Activated naive CD4-positive, alpha-beta T cell treated with anti-CD3 and anti-CD28 coated beads for 36 hours (primary cell): ENCODE results near the gene LRFN2. TPM values are rescaled to one million over a fixed set of nuclear protein-coding genes. Genes with fewer than 3 reads are reported as not detected.

Experiments
- CTCF ChIA-PET: fragments of 350-600 bp; sonication (Branson Sonifier 250); formaldehyde crosslinking; loops from one replicate; lab custom pipeline; 2021; ENCODE audit warnings: antibody characterized with exemption; lab: Charles Lee
- DNase-seq: peaks from one replicate; pipeline ENCODE4 v3.0.0-alpha.2; 2020
- H3K27ac Mint-ChIP-seq: one replicate; pipeline ENCODE4 v1.8.0; 2021; ENCODE audit warnings: mild to moderate bottlenecking, mixed read lengths
- H3K27me3 Mint-ChIP-seq: one replicate; pipeline ENCODE4 v1.8.0; 2021; ENCODE audit warnings: low read depth, mixed read lengths
- H3K36me3 Mint-ChIP-seq: one replicate; pipeline ENCODE4 v1.8.0; 2021; ENCODE audit warnings: low read depth, mixed read lengths
- H3K4me1 Mint-ChIP-seq: one replicate; pipeline ENCODE4 v1.8.0; 2021; ENCODE audit warnings: low read depth, mixed read lengths
- H3K4me3 Mint-ChIP-seq: one replicate; pipeline ENCODE4 v1.8.0; 2021; ENCODE audit warnings: mild to moderate bottlenecking, moderate library complexity, mixed read lengths
- H3K9me3 Mint-ChIP-seq: one replicate; pipeline ENCODE4 v1.8.0; 2021; ENCODE audit warnings: mixed read lengths
- intact Hi-C: fragments of 100-400 bp; cut with micrococcal nuclease; formaldehyde crosslinking; loops from one replicate; pipeline ENCODE4 v1.15.1; 2023
- total RNA-seq, 2 experiments: library from RNA; stranded (reverse); gene quantifications; one replicate each; pipeline ENCODE4 v1.2.3, GENCODE V29; 2021

The LRFN2 gene
- total RNA-seq, 2 experiments from 2014 or later: not detected

DNA sequence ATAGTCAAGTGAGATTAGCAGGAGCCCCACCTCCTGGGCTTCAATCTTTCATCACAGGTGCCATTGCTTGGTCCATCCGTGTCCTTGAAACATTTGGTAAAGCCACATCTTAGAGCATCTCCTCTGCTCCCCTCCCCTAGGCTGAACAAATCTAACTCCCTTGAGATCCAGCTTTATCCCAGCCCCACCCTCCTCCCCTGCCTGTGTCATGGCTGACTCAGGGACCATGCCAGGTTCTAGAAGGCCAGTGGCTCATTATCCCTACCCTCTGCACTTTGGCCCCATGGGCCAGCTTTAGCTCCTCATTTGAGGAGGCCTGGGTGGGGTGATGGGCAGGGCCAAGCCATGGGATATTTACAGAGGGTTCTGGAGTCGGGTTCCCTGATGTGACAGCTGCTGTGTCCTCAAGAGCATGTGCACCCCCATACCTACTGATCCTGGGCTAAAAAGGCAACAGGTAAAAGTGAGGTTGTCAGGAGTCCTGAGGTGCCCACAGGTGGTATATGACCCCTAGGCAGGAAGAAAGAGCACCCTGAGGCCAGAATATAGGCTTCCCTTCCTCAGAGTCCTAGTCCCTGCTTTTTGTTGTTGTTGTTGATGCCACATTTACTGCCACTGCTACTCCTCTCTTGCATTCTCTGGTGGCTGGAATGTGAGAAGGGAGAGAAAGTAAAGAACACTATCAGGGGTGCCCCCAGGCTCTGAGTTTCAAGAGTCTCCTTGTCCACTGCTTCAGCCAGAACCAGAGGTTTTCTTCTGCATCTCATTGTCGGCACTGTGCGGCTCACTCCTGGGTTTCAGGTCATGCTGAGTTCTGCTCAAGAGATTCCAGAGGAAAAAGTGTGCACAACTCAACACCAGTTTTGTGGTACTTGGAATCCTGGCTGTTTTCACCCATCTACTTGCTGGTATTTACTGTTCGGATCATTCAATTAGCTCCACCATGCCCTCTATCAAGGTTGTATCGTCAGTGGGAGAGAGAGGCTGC is 228.4 kb downstream of the LRFN2 start:
- intact Hi-C loops: no loop called here
- Mint-ChIP-seq H3K4me1 (no peaks in the 10 kb centered on the region), H3K9me3 (no peaks in the 10 kb centered on the region), H3K27ac (no peak overlapping the region), H3K27me3 (peaks cover 15% of the 10 kb centered on the region), H3K36me3 (no peaks in the 10 kb centered on the region), H3K4me3 (no peak overlapping the region)
- DNase-seq: no peak
- CTCF ChIA-PET: no interaction called here

DNA sequence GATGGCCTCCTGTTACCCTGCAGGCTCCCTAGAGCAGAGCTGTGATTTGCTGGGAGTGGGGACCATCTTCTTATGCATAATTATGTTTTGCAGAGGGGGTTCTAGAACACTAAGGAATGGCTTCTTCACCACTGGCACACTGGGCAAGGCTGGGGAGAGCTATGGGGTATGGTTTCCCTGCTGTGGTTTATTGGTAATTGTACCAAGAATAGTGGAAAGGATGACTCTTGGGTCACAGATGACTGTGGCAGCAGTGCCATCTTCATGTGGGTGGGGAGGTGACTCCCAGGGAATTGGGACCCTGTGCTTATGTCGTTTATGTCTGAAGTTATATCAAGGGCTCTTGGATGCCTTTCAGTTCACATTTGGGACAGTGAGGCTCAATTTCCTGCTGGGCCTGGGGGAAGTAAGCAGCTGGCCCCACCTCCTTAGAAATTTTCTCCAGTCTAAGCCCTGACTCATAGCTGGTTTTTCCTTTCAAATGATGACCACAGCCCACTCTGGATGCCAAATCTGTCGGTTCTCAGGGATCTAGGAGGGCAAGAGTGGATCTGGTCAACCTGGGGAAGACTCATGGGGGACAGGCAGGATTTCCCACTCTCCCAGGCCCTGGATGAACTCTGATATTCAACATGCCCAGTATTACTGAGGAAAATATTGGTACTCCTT is 230.8 kb downstream of the LRFN2 start:
- no peaks in the 10 kb centered on the region for H3K9me3 Mint-ChIP-seq
- CTCF ChIA-PET: interaction anchor here (1.5 kb wide), 1 partner anchor 30 kb away, joined by 3 read pairs; no protein-coding TSS in a partner anchor
- H3K36me3 Mint-ChIP-seq: no peaks in the 10 kb centered on the region
- no peak overlapping the region for H3K4me3 Mint-ChIP-seq
- no peaks in the 10 kb centered on the region for H3K4me1 Mint-ChIP-seq
- H3K27ac Mint-ChIP-seq: no peak overlapping the region
- intact Hi-C loops: no loop called here
- peak; percentile 10 for DNase-seq
- peaks cover 13% of the 10 kb centered on the region for H3K27me3 Mint-ChIP-seq

DNA sequence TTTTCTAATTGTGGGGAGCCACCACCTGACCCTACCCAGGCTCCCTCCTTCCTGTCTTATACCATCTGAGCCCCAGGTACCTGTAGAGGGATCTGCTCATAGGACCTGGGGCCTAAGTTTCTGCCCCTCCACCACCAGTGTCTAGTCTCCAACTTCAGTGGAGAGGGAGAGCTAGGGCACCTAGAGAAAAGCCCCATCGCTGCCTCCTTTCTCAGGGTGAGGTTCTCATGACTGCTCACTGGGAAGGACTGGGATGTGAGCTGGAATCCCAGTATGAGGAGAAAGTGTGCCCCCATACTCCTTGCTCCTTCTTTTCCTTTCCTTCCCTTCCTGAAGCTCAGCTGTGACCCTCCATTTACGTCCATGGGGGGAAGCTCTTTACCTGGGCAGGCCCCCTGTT is 231.6 kb downstream of the LRFN2 start:
- intact Hi-C loops: no loop called here
- CTCF ChIA-PET: no interaction called here
- Mint-ChIP-seq H3K27ac (no peak overlapping the region), H3K9me3 (no peaks in the 10 kb centered on the region), H3K4me3 (no peak overlapping the region), H3K27me3 (peaks cover 8% of the 10 kb centered on the region), H3K36me3 (no peaks in the 10 kb centered on the region), H3K4me1 (no peaks in the 10 kb centered on the region)
- no peak for DNase-seq

DNA sequence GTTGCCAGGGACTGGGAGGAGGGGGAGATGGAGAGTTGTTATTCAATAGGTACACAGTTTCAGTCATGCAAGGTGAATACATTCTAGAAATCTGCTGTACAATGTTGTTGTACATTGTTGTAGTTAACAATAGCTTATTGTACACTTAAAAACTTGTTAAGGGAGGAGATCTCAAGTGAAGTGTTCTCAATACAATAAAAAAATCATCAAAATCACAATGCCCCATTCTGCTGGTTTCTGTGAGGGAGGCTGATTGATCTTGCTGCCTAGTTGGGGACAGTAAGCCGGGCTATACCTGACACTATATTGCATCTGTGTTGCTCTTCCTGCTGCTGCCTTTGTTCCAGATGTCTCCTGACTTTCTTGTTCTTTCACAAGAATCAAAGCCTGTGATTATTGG is 232.1 kb downstream of the LRFN2 start:
- Mint-ChIP-seq H3K27me3 (peaks cover 6% of the 10 kb centered on the region), H3K36me3 (no peaks in the 10 kb centered on the region), H3K4me1 (no peaks in the 10 kb centered on the region), H3K27ac (no peak overlapping the region), H3K4me3 (no peak overlapping the region), H3K9me3 (no peaks in the 10 kb centered on the region)
- DNase-seq: no peak
- CTCF ChIA-PET: no interaction called here
- intact Hi-C loops: no loop called here

DNA sequence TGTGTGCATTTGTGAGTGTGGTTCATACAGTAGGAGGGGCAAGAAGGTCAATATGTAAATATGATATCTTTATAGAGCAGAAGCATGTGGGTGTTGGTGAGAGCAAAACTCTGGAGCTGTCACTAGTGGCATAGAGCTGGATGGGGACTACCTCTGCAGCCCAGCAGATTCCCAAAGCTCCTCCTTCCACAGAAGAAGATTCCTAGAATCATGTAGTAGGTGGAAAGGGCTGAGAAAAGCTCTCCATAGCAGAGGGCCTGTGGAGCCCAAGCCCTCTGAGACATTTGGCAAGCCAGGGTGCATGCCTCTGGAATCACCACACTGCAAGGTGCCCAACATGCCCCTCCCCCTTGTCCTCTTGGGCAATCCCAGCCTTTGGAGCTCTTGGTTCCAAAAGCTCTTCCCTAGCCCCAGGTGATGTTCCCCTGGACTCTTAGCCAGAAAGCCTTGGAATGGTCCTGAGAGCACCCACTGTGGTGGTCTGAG is 233.2 kb downstream of the LRFN2 start:
- intact Hi-C loops: no loop called here
- H3K4me3 Mint-ChIP-seq: no peak overlapping the region
- CTCF ChIA-PET: interaction anchor here (0.5 kb wide), 1 partner anchor 18 kb away, joined by 3 read pairs; no protein-coding TSS in a partner anchor

DNA sequence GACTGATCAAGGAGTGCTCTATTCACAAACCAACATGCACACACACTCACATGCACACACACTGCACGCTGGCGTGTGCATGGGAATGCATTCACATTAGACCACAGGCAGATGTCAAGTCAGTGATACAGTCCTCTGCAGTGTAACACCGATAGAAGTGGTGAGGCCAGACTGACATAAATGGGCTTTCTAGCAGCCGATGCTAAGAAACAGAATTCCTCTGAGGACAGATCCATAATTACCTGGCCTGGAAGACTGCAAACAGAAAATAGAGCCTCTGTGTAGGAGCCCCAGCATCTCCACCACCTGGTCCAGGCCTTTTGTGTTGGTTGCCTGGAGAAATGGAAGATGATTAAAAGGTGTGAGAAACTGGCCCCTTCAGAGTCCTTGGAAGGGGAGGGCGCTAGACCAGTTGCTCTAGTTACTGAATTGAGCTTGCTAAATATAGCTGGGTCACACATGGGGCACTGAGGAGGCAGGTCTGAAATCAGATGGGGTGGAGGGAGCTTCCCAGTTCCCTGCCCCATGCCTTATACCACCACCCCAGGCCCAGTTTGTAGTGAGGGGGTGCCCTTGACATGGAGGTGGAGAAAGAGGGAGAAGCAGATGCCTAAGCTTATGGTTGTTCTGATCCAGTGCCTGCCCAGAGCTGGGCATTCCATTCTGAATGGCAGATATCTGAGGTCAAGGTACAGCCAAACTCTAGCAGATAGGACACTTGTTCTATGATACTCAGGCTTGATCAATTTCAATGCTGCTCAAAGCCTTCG is 233.8 kb downstream of the LRFN2 start:
- CTCF ChIA-PET: interaction anchor here (0.5 kb wide), 1 partner anchor 19 kb away, joined by 3 read pairs; no protein-coding TSS in a partner anchor
- Mint-ChIP-seq H3K4me3 (no peak overlapping the region), H3K27me3 (no peaks in the 10 kb centered on the region), H3K4me1 (no peaks in the 10 kb centered on the region), H3K27ac (no peak overlapping the region), H3K9me3 (no peaks in the 10 kb centered on the region), H3K36me3 (no peaks in the 10 kb centered on the region)
- no peak for DNase-seq
- intact Hi-C loops: no loop called here

More for the DNA sequence above, 233.2 kb downstream of the LRFN2 start:
- Mint-ChIP-seq H3K36me3 (no peaks in the 10 kb centered on the region), H3K9me3 (no peaks in the 10 kb centered on the region), H3K27ac (no peak overlapping the region), H3K27me3 (no peaks in the 10 kb centered on the region), H3K4me1 (no peaks in the 10 kb centered on the region)
- DNase-seq: no peak

DNA sequence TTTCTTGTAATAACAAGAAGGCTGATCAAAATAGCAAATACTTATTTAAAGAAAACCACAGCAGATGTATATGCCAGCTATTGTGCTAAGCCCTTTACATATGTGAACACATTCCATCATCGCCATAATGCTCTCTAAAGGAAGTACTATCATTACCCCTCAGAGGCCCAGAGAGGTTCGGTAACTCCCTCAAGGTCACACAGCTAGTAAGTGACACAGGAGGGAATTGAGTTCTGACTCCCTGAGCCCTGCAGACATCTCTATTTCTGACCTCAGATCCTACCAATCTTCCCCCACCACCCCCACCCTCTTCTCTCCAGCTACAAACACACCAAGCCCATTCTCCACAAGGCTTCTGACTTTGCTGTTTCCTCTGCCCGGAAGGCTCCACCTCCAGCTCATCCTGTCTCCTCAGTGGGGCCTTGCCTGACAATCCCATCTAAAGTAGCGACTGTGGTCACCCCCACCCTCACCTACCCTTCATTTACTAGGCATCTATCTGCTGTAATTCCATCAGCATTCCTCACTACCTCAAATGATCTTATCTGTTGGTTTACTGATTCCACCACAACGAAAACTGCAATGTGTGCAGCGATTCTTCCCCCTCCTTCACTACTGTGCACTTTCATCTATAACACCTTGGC is 234.5 kb downstream of the LRFN2 start:
- Mint-ChIP-seq H3K27me3 (no peaks in the 10 kb centered on the region), H3K4me1 (no peaks in the 10 kb centered on the region), H3K36me3 (no peaks in the 10 kb centered on the region), H3K4me3 (no peak overlapping the region), H3K9me3 (no peaks in the 10 kb centered on the region), H3K27ac (no peak overlapping the region)
- CTCF ChIA-PET: interaction anchor here (0.7 kb wide), 1 partner anchor 431 kb away, joined by 4 read pairs; no protein-coding TSS in a partner anchor
- no peak for DNase-seq
- intact Hi-C loops: no loop called here

DNA sequence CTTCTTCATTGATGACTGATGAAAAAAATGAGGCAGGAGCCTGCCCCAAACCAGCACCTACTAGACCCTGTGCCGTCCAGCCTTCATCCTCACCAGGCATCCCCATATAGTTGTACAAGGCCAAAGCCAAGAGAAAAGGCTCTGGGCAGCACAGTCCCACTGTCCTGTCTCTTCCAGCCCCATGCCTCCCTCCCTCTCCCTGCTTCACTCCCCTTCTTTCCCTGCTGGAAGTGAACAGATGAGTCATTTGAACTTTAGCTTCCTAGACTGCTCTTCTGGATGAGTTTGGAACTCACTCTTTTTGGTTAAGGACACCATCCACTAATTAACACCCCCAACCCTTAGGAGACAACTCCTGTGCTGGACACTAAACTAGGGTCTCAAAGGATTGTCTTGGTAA is 235.2 kb downstream of the LRFN2 start:
- H3K27ac Mint-ChIP-seq: no peak overlapping the region
- H3K9me3 Mint-ChIP-seq: no peaks in the 10 kb centered on the region
- H3K36me3 Mint-ChIP-seq: no peaks in the 10 kb centered on the region
- H3K4me1 Mint-ChIP-seq: no peaks in the 10 kb centered on the region
- CTCF ChIA-PET: interaction anchor here (0.7 kb wide), 1 partner anchor 431 kb away, joined by 4 read pairs; no protein-coding TSS in a partner anchor
- no peak for DNase-seq
- H3K27me3 Mint-ChIP-seq: no peaks in the 10 kb centered on the region
- no peak overlapping the region for H3K4me3 Mint-ChIP-seq
- intact Hi-C loops: no loop called here

DNA sequence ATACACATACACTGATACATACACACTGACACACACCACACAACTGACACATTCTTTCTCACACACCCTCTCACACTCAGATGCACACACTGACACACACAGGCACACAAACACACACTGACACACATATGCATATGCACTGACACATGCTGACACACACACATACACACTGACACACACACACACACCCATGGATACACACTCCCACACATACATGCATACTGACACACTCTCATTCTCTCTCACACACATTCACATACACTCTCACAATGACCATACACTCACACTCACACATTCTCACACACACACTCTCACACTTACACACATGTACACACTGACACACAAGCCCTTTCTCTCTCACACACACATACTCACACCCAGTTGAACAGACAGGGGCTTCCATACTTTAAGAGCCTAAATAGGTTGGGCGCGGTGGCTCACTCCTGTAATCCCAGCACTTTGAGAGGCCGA is 236.4 kb downstream of the LRFN2 start:
- no peaks in the 10 kb centered on the region for H3K27me3 Mint-ChIP-seq
- CTCF ChIA-PET: no interaction called here
- H3K27ac Mint-ChIP-seq: no peak overlapping the region
- no peaks in the 10 kb centered on the region for H3K36me3 Mint-ChIP-seq
- intact Hi-C loops: no loop called here
- no peaks in the 10 kb centered on the region for H3K4me1 Mint-ChIP-seq
- no peak overlapping the region for H3K4me3 Mint-ChIP-seq
- no peak for DNase-seq
- H3K9me3 Mint-ChIP-seq: no peaks in the 10 kb centered on the region

DNA sequence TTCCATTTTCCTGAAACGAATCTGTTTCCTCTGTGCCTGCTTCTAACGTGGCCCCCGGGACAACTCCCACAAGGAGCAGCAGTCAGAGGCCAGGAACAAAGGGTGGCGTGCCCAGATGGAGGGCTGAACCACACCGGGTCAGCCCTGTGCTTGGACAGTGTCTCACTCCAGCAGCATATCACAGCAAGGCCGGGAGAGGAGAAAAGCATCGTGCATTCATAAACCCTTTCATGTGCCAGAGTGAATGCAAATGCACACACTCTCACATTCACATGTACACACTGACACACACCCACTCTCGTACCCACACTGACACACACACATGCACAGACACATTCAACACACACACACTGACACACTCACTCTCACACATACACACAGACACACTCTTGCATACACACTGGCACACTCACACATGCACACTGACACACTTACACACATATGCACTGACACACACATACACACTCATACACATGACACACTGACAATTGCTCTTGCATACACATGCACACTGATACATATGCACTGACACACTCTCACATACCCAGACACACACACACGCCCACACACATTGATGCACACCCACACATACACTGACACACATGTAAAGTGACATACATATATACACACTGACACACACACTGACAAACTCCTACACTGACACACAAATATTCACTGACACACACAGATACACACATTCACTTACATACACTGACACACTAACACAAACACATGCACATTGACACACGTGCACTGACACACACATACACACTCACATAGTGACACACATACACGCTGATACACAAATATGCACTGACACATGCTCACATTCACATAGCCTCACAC is 237.0 kb downstream of the LRFN2 start:
- CTCF ChIA-PET: no interaction called here
- no peaks in the 10 kb centered on the region for H3K36me3 Mint-ChIP-seq
- H3K9me3 Mint-ChIP-seq: no peaks in the 10 kb centered on the region
- intact Hi-C loops: no loop called here
- no peak for DNase-seq
- H3K27me3 Mint-ChIP-seq: no peaks in the 10 kb centered on the region
- H3K27ac Mint-ChIP-seq: no peak overlapping the region
- H3K4me3 Mint-ChIP-seq: no peak overlapping the region
- H3K4me1 Mint-ChIP-seq: no peaks in the 10 kb centered on the region
